NCI-H774 (cell line): Measurements from ENCODE around the gene PTPRN2.

Experiments used
- DNase-seq: peaks from one replicate; lab custom pipeline; 2025; lab: John Stamatoyannopoulos, UW

PTPRN2 gene

DNA sequence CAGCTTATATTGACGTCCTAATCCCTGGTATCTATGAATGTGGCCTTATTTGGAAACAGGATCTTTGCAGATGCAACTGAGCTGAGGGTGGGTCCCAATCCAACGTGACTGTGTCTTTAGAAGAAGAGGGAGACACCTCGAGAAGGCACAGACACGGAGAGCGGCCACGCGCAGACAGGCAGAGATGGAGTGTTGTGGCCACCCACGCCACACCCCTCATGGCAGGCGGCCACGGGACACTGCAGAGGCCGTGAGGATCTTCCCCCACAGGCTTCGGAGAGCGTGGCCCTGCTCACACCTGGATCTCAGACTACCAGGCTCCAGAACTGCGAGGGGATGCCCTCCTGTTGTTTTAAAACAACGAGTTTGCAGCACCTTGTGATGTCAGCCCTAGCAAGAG, 1005.9 kb downstream of the PTPRN2 start:
- no peak for DNase-seq

DNA sequence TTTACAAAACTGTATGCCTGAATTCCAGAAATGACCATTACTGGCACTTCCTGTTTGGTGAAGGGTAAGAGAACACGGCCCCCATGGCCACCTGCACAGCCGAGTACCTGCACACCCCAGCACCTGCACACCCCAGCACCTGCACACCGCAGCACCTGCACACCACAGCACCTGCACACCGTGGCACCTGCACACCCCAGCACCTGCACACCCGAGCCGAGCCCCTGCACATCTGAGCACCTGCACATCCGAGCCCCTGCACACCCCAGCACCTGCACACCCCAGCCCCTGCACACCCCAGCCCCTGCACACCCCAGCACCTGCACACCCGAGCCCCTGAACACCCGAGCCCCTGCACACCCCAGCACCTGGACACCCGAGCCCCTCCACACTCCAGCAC, 1007.3 kb downstream of the PTPRN2 start:
- no peak for DNase-seq

DNA sequence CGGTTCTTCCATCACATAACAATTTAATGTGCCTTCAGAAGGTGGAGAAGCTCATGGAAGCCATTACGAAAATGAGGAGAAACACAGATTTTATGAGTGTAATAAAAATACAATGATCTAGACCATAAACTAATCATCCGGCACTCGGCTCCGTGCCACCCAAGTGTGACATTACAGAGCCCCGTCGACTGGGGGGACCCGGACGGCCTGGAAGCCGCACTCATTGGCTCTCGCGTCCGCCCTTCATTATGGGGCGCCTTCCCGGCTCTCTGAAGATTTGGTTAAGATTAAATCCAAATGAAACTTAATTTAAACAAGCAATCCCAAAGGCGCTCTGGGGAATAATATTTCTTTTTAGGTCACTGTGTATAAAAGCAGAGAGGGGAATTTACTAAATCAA, 1008.2 kb downstream of the PTPRN2 start:
- no peak for DNase-seq

DNA sequence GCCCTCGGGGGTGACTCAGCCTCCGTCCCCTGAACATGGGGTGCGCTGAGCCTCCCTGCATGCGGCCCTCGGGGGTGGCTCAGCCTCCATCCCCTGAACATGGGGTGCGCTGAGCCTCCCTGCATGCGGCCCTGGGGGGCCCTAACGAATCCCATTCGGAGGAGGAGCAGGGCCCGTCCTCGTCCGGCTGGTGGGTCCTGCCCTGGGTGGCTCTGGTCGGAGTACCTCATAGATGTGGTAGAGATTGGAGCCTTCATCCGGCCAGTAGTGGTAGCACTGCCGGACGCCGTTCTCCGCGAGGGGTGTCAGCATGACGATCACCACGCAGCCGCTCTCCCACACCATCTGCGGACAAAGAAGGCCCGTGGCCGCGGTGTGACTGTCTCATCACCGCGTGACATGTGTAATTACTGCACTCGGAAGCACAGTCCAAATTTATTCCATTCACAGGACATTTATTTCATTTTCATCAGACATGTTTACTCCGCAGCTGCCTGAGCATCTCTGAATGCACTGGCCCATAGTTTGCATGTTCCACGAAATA, 1009.8 kb downstream of the PTPRN2 start:
- DNase-seq: no peak

DNA sequence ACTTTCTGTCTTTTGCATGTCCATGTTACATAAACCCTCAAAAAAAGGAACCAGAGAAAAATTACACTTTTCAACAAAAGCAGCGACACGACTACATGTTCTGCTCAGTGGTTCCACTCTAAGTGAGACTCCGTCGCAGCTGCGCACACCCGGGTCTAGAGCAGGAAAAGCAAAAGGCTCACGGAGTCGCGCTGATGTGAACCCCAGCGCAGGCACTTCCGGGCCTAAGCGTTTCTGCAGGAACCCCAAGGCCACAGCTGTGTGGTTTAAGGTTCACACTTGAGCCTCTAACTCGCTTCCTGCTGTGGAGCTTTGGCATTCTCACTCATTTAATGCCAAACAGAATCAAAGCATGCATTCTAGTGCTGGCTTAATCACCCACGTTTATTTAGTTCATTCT, 1010.6 kb downstream of the PTPRN2 start:
- no peak for DNase-seq

DNA sequence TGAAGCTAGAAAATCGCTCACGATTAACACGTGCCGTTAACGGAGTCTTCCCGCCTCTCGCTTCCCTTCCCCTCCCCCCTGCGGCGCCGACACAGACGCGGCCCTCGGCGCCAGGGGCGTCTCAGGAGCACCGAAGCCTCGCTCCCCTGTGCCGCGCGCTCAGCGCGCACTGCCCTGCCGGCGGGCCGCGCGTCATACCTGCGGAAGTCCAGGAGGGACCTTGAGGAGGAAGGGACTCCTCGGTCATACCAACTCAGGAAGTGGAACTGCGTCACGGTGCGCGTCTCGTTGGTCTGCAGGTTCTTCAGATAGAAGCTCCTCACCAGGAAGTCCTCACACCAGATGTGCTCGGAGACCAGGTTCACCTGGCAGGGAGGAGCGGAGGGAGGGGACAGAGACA, 1011.2 kb downstream of the PTPRN2 start:
- no peak for DNase-seq

DNA sequence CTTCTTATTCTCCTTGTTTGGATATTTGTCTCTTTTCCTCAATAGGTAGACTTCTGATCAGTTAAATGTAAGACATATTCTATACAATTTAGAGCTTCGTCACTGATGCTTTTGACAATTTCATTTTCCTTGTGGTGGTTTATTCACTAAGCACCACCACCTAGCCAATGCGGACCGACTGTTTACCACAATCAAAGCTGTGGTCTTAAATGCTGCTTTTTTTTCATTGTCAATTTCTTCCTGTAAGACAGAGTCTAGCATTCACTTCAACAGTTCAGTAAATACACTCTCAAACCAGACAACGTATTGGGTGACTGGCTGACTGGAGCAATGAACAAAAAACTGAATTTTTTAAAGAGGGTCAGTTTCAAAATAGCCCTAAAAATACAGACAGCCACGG, 1011.8 kb downstream of the PTPRN2 start:
- DNase-seq: no peak

DNA sequence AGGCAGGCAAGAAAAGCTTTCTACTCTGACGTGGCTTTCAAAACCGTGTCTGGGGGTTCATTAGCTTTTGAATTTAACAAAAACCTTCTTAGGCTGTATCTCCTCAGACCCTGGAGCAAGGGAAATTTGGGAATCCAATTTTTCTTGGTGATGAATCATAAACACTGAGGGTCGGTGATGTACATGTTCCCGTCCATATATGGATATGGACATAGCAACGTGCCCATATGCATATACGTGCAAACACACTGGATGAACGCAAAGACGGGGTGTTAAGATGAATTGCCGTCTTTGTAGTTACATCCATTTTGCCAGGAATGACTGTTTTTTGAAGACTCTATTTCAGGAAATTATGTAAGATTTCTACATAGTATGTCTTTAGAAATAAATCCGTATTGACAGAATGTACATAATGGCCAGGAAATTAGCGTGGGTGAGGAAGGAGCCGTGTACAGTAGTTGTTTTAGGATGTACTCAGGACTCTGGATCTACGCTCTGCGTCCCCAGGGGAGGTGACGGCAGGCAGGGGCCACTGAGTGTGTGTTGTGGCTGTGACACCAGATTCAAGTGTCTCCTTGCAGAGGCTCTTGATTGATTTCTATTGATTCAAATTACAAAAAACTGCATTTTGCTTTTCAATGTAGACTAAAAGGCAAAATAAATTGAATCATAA, 1012.6 kb downstream of the PTPRN2 start:
- DNase-seq: no peak

DNA sequence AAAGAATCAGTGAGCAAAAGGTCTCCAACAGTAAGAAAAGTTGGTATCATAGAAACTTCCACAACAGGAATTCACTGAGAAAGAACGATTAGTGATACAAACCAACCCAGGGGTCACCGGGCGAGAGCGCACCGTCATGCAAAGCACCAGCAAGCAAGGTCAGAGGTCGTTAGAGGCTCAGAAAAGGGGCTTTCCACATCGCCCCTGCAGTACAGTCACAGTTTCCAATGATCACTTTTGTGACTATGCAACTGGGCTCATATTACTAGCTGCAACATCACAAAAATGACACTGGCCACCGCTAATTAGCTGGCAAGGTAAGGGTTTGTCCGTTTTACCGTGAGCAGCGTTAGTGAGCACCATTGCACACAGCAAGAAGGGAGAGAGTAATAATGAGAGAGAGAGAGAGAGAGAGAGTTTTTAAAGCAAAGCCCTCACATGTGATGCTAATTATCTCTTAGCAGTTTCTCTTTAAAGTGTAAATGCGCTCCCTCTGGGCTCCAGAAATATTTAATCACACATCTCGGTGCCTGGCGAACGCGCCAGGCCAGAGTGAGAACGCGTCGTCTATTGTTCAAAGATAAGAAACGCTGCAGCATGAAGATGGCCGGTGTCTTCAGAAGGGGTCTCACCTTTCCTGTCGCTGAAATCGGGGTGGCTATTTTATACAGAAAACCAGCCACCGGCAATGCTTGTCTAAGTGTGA, 1013.4 kb downstream of the PTPRN2 start:
- no peak for DNase-seq

DNA sequence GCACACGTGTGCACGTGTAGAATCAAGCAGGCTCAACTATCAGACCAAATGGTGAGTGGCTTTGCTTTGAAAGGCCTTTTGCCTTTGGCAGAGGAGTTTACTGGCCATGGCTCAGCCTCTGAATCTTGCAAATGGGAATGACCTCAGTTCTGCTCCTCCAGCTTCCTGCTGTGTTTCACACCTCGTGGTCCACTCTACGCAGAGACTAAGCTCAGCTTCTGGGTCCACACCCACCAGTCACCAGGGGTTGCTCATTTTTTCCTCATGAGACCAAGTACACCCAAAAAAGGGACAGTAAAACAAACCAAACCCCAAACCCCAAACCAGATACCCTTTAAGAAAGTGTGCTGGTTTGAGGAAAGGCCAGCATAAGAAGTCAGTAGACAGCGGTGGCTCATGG, 1014.4 kb downstream of the PTPRN2 start:
- no peak for DNase-seq

DNA sequence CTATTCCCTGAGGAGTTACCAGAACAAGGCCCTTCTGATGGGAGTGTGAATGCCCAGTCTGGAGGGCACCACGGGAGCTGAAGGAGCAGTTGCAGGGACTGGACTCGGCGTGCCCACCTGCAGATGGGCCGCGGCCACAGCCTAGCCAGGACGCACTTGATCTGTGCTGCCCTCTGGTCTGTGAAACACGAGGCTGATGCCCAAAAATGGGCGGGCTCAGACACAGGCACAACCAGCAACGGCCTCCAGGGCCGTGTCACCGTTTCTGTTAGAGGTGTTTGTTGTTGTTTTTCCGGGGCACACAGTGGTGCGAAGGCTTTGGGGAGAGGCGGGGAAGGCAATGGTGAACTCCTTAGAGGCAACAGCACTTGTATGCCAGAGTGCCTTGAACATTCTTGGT, 1015.0 kb downstream of the PTPRN2 start:
- no peak for DNase-seq

DNA sequence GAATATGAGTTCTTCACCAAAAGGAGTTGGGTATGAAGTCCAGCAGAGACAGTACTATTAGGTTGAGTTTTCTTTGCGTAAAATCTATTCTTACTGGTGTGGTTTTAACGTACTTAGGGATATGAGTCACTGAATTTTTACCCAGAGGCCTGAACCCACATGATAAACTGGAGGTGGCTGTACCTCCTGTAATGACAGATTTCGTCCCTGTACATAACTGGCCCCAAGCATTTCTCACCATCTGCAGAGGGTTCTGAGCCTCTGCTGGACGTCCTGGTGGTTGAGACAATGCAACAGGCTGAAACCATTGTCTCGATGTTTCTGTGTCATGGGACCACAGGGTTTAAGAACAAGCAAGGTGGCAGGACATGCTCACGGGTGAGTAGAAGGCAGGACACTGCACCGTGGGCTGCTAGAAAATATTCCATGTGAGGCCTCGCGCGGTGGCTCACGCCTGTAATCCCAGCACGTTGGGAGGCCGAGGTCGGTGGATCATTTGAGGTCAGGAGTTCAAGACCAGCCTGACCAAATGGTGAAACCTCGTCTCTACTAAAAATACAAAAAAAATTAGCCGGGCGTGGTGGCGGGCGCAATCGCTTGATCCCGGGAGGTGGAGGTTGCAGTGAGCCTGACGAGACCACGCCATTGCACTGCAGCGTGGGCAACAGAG, 1017.0 kb downstream of the PTPRN2 start:
- no peak for DNase-seq

DNA sequence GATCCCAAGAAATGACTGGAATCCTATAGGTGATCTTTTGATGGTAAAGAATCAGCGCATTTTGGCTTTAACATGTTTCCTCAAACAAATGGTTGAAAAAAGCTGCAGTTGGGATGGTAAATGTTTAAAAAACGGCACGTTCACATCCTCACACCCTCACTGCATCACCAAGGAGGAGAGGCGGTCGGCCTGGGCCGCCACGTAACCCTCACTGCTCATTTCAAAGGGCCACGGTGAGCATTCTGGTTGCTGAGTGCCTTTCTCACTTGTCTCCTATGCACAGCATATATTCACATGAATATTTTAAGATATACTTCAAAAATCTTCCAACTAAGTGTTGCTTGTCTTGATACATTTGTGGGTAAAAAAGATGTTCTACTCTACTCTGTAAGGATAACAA, 1017.7 kb downstream of the PTPRN2 start:
- no peak for DNase-seq

DNA sequence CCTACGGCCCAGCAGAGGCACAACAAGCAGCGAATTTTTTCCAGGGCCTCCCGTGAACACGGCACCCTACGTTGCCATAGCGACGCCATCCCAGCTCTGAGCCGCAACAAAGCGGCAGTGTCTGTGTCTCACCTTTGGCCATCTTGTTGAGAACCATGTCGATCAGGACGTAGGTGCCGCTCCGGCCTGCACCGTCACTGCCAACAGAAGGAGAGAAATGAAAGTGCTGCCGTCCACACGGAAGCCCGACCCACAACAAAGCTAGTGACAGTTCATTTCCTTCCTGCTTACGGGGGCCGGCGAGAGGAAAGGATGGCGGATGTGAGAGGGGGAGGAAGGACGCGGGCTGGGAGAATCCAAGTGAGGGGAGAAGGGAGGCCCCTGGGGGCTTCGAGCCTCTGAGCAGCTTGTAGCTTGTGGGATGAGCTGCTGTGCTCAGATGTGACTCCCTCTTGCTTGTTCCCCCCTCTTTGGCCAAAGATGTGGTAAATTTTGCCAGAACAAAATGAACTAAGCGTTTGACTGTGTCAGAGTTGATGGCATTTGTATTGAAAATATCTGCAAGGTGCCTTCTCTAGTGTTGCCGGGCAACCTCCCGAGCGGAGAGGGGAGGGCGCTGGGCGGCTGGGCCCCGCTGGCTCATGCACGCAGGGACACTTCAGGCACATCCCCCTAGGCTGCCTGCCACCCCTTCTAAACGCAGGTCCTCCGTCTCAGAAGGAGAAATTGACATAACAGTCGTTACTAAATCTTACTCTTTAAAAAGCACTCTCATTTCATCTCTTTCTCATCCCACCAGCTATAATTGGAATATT, 1018.6 kb downstream of the PTPRN2 start:
- no peak for DNase-seq

DNA sequence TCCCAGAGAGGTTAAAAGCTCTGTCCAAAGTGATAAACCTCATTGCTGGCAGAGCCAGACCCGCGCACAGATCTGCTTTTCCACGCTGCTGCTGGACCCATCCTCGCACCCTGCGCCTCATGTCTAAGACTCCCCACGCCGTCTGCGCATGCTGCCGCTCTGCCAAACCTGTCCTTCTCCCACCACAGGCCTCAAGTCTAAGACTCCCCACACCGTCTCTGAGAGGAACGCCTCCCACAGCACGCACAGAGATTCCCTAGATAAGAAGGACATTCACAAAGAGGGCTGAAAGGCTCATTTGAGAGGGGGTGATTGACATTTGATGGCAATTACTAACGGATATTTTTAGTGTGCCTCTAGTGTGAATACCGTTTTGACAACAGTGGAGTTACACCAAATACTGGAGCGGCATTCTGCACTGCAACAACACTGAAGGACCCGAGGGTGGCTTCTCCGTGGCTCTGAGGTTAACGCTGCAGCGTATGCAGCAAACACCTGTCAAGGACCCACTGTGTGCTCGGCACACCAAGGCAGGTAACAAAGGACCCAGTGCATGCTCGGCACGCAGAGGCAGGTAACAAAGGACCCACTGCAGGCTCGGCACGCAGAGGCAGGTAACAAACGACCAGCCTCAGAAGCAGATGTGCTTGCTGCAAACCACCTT, 1019.4 kb downstream of the PTPRN2 start:
- no peak for DNase-seq

DNA sequence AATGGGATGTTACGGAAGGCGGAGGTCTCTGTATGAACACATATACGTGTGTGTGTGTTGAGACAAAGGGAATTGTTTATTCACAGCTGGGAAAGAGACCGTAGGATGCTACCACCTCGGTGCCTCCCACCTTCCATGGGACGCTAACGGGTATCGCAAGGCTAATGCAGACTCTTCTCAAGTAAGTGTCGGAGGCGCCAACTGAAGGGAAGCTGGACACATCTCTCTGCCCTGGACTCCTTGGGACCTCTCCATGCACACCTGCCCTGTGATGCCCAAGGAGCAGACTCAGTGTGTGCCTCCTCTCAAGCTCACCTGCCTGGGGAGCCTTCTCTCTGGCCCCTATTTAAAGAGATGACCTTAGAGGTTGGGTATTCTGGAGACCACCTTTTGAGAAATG, 1020.0 kb downstream of the PTPRN2 start:
- DNase-seq: no peak

DNA sequence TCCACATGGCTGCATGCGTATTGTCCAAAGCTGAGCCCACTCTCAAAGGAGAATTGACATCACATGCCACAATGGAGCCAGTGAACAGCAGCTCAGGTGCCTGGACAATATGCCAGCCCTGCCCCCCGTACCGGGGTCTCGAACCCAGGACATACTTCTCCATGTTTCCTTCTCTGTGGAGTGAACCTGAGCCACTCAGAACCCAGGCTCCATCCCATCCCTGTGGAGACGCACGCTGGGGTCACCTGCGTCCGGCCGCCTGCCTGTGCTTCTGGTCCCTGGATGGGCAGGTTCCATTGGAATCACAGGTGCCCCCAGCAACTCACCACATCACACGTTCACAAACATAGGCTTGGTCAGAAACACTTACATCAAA, 1021.0 kb downstream of the PTPRN2 start:
- no peak for DNase-seq

DNA sequence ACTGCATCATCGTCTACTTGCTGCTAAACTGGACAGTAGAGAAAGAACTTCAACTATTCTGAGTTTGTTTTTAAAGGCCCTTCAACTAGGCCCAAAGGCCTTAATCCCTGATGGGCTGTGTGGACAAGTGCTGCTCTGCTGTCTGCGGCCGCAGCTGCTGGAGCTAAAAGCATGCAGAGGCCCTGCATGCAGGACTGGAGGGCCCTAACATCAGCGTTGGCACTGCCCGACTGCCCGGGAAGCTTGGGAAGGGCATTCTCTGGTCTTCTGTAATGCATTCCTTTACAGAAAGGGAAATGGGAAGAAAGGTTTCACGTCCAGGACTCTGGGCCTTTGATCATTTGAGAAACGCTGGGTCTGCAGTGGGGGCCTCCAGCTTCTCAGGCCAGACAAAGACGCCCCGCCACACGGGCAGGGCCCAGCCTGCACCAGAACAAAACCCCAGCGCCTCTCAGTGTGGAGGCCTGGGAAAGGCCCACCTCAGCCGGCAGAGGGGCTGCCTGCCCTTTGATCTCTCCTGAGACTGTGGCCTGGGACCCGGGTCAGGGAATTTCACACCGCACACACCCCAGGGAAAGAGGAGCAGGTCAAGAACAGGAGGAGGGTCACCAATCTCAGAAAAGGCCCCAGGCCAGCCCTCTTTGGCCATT, 1021.5 kb downstream of the PTPRN2 start:
- DNase-seq: no peak

DNA sequence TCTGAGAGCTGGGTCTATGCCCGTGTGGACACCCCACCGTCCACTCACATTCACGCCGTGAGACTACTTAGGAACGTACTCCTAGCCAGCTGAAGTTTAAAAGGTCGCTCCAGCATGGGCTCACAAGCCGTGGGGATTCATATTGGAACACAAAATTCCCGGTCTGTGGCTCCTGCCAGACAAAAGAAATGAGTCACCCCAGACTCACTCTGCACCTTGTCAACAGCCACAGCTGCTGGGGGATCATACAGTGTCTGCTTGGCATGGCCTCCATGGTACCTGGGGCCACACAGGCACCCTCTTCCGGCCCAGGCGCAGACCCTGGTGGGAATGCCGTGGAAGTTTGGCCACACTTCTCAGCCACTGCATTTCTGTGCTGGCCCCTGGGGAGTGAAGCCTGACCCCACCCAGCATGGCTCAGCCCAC, 1022.4 kb downstream of the PTPRN2 start:
- DNase-seq: no peak

DNA sequence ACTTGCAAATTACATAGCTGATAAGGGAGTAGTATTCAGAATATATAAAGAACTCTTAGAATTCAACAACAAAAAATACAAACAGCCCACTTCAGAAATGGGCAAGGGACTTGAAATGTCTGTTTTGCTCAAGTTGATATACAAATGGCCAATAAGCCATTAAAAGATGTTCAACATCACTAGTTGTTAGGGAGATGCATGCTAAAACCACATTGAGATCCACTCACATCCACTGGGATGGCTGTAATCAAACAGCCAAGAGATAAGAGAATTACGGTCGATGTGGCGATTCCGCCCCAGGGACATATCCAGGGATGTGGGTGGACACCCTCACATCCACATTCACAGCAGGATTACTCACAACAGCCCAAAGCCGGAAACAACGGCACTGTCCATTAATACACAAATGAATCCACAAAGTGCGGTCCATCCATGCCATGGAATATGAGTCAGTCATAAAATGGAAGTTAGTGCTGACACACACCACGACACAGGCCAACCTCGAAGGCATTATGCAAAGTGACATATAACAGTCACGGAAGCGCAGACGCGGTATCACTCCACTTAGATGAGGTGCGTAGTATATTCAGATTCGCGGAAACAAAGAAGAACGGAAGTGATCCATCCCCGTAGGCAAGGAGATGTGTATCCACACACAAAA, 1023.0 kb downstream of the PTPRN2 start:
- no peak for DNase-seq
